ENCODE measurements around the gene SPOCK1.

SPOCK1 gene

GRCh38 chr5:137179203-137179602, 319.9 kb downstream of the SPOCK1 start:
- TF ChIP-seq CTCF (IDR thresholded peaks at IDR 0.05; ENCODE audit: low read depth, low read length, missing control alignments), result no peak
- no peak for DNase-seq (ENCODE audit: extremely low read depth, low read depth)
- H3K4me3 ChIP-seq (replicated peaks; ENCODE audit: low read depth, low read length), result no peak overlapping the region

- DNase-seq (ENCODE audit: extremely low read depth, low read depth), result no peak
- no peak for TF ChIP-seq CTCF (IDR thresholded peaks at IDR 0.05; ENCODE audit: low read depth, low read length, missing control alignments)
- no peak overlapping the region for H3K4me3 ChIP-seq (replicated peaks; ENCODE audit: low read depth, low read length)
Observed at GRCh38 chr5:137176609-137177008, 322.5 kb downstream of the SPOCK1 start.

GRCh38 chr5:137176126-137176525, 323.0 kb downstream of the SPOCK1 start:
- TF ChIP-seq CTCF (IDR thresholded peaks at IDR 0.05; ENCODE audit: low read depth, low read length, missing control alignments), result no peak
- no peak overlapping the region for H3K4me3 ChIP-seq (replicated peaks; ENCODE audit: low read depth, low read length)
- DNase-seq (ENCODE audit: extremely low read depth, low read depth), result no peak

GRCh38 chr5:137174196-137174595, 324.9 kb downstream of the SPOCK1 start:
- TF ChIP-seq CTCF (IDR thresholded peaks at IDR 0.05; ENCODE audit: low read depth, low read length, missing control alignments), result no peak
- no peak overlapping the region for H3K4me3 ChIP-seq (replicated peaks; ENCODE audit: low read depth, low read length)
- DNase-seq (ENCODE audit: extremely low read depth, low read depth), result no peak

- no peak overlapping the region for H3K4me3 ChIP-seq (replicated peaks; ENCODE audit: low read depth, low read length)
- no peak for TF ChIP-seq CTCF (IDR thresholded peaks at IDR 0.05; ENCODE audit: low read depth, low read length, missing control alignments)
- DNase-seq (ENCODE audit: extremely low read depth, low read depth), result no peak
Observed at GRCh38 chr5:137172258-137172657, 326.9 kb downstream of the SPOCK1 start.

- no peak for DNase-seq (ENCODE audit: extremely low read depth, low read depth)
- no peak for TF ChIP-seq CTCF (IDR thresholded peaks at IDR 0.05; ENCODE audit: low read depth, low read length, missing control alignments)
- no peak overlapping the region for H3K4me3 ChIP-seq (replicated peaks; ENCODE audit: low read depth, low read length)
Observed at GRCh38 chr5:137167187-137167586, 331.9 kb downstream of the SPOCK1 start.

- no peak for TF ChIP-seq CTCF (IDR thresholded peaks at IDR 0.05; ENCODE audit: low read depth, low read length, missing control alignments)
- DNase-seq (ENCODE audit: extremely low read depth, low read depth), result no peak
- no peak overlapping the region for H3K4me3 ChIP-seq (replicated peaks; ENCODE audit: low read depth, low read length)
Observed at GRCh38 chr5:137164961-137165360, 334.2 kb downstream of the SPOCK1 start.
